HG03565 (cell line): Measurements from ENCODE around the gene SMIM13.

Experiments used
- ATAC-seq: cut with Tn5 transposase; IDR thresholded peaks from one replicate; pipeline ENCODE4 v1.9.1; 2021; ENCODE audit warnings: mild to moderate bottlenecking, moderate library complexity; ENCODE audit not compliant: unreplicated experiment

Gene SMIM13

DNA sequence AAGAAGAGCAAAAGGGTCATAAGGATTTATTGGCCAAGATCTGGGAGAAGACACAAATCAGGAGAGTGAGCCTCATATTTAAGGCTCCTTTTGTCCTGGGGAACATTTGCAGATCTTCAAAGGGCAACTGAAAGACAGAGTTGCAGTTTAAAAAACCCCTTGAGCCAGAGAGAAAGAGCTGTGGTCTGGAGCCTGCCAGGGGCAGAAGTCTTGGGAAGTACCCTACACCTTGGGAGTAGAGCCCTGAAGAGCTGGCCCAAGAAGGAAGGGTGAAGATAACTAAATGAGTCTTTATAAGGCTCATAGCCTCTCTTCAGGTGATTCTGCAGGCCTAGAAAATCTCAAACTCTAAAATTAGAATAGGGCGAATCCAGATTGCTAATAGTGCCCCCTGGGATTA lies 57.9 kb downstream of the SMIM13 start:
- no peak for ATAC-seq

DNA sequence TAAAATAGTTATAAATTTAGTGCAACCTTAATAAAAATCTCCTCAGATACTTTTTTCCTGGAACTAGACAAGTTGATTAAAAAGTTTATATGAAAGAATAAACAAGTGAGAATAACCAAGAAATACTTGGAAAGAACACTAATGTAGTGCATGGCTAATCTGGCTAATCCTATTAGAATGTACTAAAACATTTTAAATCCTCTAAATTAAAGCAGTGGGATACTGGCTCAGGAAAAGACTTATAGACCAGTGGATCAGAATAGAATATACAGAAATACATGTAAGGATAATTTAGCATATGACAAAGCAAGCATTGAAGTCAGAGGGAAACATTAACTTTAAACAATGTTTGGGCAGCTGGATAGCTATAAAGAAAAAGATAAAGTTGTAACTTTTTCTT lies 58.9 kb downstream of the SMIM13 start:
- no peak for ATAC-seq

DNA sequence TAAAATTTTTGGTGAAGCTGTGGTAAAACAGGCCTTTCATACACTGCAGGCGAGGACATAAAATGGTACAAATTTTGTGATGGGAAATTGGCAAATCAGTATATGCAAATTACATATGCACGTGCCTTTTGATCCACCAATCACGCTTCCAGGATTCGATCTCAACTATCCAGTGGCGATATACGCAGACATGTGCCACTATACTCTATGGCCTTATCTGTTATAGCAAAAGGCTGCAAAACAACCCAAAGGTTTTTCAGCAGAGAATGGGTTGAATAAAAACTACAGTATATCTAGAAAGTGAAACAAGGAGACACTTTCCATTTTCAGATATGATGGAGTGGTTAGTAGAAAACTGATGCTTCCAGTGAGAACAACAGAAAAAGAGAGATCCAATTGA lies 59.8 kb downstream of the SMIM13 start:
- ATAC-seq = no peak

DNA sequence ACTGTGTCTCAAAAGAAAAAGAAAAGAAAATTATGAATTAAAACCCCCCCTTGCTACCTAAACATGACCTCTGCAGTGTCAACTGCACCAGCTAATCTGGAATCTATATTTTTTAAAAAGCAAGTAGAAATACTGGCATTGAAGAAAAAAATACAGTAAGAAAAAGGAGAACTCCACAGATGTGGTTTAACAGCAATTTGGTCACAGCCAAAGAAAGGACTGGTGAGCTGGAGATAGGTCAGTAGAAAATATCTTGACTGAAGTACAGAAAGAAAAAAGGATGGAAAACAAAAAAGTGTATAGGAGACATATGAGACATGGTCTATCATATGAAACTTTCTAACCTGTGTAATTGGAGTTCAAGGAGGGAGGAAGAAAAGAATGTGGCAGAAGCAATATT lies 62.0 kb downstream of the SMIM13 start:
- no peak for ATAC-seq

DNA sequence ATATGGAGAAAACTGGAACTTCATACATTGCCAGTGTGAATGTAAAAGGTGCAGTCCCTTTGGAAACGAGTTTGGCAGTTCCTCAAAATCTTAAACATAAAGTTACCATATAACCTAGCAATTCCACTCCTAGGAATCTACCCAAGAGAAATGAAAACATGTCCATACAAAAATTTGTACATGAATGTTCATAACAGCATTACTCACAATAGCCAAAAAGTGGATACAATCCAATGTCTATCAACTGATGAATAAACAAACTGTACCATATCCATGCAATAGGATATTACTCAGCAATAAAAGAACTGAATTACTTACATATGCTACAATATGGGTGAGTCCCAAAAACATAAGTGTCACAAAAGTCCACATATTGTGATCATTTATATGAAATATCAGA lies 66.6 kb downstream of the SMIM13 start:
- ATAC-seq = no peak

DNA sequence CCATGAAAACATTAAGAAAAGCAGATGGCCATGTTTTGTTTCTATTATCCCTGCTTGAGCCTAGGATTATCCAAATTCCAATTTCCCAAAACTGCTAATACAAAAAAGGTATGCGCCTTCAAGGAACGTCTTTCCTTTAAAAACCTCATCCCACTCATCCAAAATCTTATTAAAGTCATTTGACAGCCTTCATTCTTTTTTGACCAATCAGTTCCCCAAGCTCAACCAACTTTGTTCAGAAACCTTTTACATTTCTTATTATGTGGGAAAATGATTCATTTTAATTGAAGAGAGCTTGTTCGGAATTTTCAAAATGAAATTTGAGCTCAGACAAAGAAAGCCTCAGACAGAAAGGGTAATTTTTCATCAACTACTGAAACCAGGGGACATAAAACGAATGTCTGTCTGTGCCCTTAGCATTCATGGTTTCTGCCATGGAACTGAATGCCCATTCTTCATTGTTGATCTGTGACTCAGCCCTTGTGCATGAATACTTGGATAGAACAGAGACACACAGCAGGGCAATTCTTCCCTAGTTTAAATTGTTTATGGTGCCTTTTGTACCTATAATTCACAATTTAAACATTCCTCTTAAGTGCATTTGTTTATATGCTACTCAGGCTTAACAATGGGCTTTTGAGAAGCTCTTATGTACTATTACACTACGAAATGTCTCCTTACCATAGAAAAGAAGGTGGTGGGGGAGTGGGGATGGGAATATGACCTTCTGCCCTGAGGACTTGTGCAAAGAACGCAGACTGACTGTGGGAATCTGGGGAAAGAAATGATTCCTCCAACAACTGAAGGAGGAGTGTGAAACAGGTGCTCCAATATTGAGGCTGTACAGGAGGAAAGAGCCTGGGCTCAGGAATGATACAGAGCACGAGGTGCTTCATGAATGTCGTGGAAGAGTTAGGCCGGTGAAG lies 67.7 kb downstream of the SMIM13 start:
- ATAC-seq = no peak

DNA sequence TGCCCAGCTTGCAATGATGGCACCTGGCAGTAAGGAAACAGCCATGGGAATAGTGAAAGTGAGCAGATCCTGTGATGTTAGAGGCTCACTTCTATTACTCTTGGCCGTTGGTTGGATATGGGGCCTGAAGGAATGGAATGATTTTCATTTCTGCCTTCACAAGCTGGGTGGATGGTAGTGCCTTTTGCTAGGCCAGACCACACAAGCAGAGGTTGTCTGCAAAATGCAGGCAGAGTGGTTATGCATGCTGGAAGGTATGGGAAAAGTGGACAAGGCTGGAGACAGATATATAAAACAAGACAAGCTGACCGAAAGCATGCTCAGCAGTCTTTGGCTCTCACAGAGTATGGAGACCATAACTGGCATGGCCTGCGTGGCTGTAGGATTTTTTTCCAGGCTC lies 68.6 kb downstream of the SMIM13 start:
- no peak for ATAC-seq

DNA sequence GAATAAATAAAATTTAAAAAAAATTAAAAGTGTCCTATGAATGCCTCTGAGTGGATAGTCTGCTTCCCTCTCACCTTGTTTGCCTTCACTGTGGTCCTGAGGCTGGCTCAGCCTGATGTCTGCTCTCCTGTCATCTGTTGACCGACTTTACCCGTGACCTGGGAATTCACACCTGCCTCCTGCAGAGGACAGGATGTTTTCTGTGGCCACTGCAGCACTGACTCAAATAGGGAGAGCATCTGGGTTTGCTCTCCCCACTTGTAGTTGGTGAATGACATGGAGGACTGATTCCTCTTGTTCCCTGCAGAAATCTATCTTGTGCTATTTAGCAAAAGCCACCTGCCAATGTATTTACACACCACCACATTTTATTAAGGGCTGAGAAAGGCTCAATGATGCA lies 70.3 kb downstream of the SMIM13 start:
- no peak for ATAC-seq

DNA sequence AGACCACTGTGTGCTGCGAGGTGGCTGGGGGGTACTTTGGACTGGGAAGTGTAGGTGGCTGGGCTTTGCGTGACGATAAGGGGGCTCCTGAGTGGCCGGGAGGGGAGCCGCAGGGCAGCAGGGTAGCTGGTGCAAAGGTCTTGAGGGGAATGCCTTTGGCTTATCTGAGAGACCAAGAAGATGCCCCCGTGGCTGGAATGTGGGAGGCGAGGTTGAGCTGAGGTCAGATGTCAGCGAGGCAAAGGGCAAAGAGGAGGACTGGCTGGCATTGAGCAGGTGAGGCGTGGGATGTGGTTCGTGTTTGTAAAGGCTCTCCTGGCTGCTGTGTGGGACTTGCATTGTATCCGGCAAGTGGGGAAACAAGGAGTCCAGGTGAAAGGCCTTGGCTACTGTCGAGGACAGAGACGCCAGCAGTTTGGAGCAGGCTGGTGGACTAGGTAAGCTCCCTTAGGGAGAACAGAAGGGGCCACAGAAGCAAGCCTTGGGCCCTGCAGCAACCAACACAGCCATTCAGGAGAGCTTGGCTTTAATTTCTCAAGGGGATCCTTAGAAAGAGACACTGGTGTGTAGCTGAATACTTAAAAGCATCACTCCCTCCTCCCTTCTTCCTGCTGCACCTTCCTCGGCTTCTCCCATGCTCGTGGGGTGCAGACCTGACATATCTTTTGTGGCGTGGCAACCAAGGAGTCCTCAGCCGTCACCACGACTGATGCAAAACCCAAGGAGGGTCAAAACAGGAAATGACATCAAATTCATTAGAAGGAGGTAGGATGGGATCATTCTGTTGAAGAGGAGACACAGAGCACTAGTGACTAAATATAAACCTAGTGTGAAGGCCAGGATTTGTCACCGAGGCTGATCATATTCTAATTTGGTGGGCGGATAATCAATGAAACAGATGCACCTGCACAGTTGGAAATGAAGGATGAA lies 71.3 kb downstream of the SMIM13 start:
- no peak for ATAC-seq

DNA sequence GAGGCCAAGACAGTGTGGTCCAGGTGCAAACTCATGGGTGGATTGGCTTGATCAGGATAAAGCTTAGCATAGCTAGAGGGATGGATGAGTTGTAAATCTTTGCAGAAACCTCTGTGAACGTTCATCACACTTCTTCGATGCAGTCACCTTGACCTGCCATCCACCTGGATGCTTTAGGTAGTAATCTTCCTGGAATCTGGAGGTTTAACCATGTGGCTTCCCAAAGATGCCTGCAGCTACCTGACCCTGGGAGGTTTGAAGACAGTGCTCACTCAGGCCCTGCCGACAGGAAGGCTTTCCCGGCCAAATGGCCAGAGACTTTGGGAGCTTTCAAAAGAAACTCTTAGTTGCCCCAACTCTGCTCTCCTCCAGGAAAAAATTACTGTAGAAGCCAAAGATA lies 73.3 kb downstream of the SMIM13 start:
- ATAC-seq = no peak

DNA sequence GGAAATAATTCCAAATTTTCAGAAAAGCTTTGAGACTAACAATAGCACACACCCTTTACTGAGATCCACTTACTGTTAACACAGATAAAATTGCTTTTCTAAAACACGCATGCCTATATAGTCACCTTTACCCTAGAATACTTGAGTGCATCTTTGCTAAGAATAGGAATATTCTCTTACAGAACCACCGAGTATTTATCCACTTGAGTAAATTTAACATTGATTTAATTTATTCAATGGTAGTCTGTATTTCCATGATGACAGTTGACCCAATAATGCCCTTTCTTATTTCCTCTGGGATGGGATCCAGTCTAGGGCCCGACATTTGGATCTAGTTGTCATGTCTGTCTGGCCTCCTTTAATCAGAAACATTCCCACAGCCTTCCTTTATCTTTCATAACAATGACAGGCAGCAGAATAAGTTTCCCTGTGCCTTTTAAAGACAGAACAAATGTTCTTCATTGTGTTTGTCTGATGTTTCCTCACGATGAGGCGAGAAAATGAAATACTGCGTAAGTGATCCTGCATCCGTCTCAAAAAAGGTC lies 74.5 kb downstream of the SMIM13 start:
- ATAC-seq = no peak

DNA sequence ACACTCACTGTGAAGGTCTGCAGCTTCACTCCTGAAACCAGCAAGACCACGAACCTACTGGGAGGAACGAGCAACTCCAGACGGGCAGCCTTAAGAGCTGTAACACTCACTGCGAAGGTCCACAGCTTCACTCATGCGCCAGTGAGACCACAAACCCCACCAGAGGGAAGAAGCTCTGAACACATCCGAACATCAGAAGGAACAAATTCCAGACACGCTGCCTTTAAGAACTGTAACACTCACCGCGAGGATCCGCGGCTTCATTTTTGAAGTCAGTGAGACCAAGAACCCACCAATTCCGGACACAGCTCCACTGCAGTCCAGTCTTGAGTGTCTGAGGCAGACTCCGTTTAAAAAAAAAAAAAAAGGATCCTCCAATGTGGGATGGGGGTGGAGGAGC lies 78.3 kb downstream of the SMIM13 start:
- no peak for ATAC-seq

DNA sequence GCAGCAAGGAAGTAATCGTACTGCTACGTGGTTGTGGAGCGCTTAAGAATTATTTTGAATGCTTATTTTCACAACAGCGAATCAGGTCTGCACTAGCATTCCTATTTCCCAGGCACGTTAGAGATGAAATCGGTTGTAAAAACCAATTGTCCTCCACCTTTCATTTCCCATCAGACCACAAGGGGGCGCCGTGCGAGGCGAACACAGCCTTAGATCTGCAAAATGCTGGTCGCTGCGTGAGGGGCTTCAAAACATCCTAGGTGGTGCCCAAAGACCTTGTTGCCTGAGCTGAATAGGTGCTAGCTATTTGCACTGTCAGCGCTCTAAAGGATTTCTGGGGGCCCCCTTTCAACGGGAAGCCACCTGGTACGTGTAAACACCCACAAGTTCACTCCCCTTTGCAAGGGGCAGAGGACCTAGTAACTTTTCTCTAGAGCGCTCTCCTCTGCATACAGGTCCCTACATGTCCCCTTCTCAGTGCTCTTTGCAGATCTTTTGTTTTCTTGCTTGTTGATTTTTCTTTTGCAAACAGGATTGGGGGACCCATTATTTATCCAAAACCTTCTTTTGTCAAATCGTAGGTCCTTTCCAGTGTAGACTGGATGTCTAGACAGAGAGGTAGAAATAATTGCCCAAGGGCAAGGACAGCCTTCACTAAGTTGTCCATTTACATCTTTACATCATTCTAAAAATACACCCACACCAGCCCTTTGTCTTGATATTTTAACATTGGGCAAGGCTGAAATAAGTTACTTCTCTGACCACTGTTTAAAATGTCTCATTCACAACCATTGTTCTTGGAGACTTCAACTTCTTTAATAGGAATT lies 79.1 kb downstream of the SMIM13 start:
- no peak for ATAC-seq

DNA sequence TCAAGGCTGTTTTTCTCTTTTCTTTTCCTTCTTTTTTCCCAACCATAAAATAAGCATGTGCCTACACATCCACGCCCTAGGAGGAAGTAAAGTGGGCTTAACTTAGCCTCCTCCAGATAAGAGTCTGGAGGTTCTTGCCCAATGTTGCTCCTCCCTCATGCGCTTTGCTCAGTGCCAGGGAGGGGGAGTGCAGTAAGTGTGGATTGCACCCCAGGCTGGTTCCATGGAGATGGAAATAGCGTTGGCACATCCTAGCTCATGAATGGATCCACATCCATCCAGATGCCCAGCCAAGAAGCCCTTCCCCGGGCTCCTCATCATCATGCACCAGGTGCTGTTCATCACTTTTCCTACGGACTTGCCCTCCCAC lies 80.6 kb downstream of the SMIM13 start:
- ATAC-seq = no peak

DNA sequence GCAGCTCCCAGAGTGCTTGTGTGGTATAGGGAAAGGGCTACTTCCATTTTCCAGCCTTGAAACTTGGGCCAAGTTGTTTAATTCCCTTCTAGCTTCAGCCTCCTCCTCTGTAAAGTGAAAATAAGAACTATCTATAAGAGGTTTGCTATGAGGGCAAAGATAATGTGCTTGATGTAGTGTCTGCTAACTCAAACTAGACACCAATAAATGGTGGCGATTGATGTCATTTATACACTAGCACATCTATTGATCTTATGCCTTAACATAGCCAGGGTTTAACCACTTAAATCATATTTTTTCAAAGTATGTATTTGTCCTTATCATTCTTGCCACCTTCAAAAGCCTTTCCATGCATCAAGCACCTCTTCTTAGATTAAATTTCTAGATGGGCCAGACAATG lies 83.6 kb downstream of the SMIM13 start:
- ATAC-seq = no peak

DNA sequence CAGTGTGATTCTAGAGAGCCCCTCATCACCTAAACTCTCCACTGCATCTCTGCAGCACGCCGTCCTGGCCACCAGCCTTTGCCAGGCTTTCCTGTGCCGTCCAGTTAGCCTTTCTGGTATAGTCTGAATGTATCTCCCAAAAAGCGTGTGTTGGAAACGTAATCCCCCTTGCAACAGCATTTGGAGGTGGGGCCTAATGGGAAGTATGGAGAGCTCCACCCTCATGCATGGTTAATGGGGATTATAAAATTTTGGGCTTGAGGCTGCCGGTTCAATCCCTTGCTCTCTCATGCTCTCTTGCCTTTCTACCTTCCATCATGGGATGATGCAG lies 85.4 kb downstream of the SMIM13 start:
- no peak for ATAC-seq

DNA sequence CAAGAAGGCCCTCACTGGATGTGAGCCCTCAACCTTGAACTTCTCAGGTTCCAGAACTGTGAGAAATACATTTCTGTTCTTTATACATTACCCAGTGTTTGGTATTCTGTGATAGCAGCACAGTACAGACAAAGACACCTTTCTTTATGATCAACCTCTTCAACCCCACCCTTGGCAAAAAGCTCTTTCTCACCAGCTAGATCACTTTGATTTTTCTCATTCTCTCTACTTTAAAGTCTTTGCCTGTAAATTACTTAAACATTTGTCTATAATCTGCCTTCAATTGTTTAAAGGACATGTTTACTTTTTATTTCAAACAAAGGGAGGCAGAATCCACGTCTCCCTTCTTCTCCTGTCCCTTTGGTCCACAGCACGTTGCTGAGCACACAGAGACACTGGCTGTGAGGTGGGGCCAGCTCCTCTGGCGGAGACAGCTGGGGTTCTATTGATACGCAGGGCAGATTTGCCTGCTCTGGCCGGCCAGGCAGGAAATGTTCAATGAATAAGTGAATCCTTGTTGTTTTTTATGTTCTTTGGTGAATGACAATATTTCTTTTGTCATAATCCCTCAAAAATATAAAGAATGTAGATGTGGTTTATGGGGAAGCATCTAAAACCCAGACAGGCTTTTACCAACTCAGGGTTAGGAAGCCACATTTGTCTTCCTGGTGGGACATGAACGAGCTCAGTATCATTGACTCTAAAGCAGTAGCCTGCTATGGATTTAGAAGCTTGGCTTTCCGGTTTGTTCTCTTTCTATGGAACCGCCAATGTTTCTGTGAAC lies 86.0 kb downstream of the SMIM13 start:
- no peak for ATAC-seq

DNA sequence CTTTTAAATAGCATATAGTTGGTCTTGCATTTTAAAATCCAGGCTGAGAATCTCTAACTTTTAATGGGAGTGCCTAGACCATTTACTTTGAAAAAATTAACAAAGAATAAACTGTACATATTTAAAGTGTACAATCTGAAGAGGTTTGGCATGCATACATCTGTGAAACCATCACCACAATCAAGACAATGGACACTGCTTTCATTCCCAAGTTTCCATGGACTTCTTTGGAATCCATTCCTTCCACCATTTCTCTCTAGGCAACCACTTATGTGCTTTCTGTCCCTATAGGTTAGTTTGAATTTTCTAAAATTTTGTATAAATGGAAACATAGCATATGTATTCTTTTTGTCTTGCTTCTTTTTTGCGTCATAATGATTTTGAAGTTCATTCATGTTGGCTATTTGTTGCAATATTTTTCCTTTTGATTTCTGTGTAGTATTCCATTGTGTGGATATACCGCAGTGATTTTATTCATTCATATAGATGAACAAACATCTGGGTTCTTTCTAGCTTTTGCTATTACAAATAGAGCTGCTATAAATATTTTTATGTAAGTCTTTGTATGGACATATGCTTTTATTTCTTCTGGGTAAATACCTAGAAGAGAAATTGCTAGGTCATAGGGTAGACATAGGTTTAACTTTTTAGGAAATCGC lies 88.0 kb downstream of the SMIM13 start:
- ATAC-seq = no peak

DNA sequence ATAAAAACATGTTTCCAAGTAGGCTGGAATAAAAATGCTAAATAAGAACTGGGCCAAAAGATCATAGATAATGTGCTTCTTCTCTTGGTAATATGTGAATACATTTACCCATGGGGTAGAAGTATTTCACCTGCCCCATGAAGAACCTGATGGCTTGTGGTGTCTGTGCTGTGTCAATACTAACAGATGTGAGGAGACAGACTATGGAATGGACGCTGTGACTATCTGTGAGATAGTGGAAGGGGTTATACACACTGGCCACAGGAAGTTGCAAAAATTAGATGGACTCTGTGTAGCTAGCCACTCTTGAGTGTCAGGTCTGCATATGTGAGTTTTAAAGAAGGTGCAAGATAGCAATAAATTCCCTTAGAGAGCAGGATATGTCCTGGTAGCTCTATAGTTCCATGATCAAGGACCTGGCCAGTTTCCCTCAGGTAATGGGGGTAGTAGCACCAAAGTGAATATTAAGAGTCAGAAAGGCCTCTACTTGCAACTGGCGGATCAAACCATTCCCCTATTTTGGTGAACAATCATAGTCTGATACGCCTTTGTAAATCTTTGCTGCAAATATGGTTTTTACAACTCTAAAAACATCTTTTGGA lies 90.2 kb downstream of the SMIM13 start:
- no peak for ATAC-seq
